CD4-positive, alpha-beta T cell treated with Interleukin-17A for 1 hour (primary cell): ENCODE results near the gene ENOX1.

Experiments used
- DNase-seq: peaks from one replicate; pipeline ENCODE4 v3.0.0-alpha.2; 2020

ENOX1 gene

DNA sequence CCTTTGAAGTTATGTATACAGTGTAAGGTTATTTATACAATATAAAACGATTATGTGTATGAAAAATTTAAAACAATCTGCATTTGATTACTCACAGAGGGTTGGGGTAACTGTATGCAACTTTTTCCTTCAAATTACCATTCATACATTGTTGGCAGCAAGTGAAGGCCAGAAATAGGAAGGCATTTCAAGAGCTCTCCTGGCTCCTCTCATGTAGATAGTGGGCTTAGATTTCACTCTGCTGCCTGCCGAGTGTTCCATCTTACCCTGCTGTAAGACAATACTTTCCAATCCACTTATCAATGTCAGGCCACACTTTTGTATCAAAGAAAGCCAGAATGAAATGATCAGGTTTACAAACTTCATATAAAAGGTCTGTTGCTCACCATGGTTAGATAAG lies 518.1 kb downstream of the ENOX1 start:
- no peak for DNase-seq

DNA sequence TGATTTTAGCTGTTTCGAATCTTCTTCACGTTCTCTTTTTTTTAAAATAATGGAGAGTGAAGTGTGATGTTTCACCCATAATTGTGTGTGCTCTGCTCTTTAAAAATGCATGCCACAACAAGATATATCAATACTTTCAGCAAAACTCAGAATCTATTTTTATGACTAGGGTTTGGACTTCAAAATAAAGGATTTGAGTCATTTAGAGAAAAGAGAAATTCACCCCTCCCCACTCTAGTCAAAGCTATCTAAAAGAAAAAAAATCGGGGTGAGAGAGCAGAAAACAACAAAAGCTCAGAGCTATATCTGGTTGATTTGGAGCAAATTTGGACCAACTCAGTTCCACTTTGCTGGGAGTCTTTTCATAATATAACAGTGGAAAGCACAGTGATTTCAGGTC lies 518.9 kb downstream of the ENOX1 start:
- DNase-seq, result no peak

DNA sequence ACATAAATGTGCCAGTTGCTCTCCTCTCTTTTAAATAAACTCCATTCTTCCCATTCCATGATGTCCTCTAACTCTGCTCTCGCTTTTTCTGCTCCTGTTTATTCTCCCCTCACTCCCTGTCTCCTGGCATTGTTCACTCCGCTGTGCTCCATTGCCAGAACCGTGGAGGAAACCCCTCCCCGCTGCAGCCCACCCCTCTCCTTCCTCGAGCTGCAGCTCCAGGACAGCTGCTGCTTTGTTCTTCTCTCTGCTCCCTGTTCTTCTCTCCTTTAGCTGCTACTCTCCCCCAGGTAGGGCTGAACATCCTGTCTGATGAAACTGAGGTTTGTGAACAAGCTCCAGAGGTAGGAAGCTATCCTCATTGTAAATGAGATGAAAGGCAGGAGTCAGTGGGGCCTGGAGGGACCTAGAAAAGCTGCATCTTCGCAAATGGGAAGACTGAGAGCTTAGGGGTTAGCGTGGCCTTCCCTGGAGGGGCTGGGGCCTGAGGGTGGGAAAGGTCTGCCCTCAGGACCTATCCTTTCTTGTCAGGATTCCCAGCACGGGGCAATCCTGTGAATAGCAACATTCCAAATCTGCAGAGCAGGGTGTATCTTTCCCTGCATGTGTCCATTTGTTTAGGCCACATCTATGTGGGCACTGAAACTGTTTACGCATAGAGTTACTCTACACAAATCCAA lies 519.7 kb downstream of the ENOX1 start:
- no peak for DNase-seq

DNA sequence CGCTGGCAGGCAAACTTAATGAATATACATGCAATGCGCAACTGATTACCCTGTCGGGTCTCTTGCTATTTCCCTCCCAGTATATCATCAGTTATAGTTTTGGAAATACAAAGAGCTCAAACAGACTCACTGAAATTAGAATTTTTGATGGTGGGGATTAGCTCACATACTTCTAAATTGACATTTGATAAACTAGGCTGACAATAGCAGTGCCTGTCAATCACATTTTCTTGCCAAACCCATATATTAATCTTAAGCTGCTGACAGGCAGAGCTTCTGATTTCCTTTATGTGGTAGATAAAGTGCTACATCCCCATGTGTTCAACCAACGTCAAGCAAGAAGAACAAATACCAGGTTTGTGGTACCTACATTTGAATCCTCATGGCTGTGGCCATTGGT lies 521.7 kb downstream of the ENOX1 start:
- DNase-seq, result no peak

DNA sequence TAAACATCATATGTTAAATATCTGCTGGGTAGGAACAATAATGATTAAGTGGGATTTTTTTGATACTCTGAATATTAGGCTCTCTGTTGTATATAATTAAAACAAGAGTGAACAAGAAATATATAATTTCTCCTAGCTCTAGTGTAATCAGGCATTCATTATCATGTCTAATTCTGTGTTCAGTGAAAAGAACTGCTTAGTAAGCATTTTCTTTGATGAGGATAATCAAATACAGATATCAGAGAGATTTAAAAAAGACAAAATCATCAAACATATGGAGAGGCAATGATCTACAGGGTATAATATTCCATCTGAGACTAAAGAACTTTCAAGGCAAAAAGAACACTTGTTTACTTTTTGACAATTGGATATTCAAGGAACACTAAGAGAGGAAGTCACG lies 522.3 kb downstream of the ENOX1 start:
- no peak for DNase-seq

DNA sequence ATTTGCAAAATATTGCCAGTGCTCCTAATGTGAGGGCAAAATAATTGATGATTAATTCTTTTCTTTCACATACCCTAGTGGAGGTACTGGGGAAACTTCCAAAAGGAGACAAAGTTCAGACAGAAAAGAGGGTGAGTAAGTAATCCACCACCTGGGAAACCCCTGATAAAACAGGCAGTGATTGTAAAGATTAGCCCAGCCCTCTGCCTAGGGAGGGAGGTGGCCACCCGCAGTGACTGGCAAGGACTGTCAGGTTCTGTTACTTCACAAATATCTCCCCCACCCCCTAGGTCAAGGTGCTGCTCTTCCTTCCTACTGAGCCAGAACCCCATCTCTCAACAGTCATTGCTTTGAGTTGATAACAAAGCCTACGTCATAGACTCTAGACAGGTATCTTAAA lies 523.7 kb downstream of the ENOX1 start:
- DNase-seq, result no peak

DNA sequence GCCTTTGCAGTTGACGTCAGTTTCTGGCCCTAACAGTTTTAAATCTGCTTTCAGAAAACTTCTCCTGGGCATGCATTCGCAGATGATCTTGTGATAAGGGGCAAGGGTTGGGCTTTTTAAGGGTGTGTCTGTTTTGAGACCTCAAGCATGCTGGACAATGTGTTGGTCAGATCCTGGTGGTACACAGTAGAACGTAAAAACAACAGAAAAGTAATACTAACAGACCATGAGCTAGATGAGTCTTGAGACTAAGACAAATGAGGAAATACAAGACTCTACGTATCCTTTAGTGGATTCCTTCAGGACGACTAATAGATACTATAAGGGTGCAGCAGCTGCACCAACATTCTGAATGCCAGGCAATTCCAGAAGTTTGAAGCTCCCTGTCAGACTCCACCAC lies 525.8 kb downstream of the ENOX1 start:
- DNase-seq, result no peak

DNA sequence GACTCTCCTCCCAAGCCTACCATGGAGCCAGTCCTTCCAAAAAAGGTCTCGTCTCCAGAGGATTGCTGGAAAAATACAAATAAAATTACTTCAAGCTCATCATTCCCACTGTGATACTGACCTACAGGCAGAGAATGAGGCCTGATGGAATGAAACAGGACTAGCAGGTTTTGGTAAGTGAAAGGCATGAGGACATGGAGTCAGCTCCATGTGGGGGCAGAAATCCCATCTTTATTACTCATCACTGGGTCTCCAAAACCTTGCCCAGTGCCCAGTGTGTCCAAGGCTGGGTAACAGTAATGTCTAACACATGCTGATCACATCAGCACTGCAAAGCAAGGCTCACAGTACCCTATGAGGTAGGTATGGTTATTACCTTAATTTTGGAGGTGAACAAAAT lies 528.0 kb downstream of the ENOX1 start:
- DNase-seq, result no peak

DNA sequence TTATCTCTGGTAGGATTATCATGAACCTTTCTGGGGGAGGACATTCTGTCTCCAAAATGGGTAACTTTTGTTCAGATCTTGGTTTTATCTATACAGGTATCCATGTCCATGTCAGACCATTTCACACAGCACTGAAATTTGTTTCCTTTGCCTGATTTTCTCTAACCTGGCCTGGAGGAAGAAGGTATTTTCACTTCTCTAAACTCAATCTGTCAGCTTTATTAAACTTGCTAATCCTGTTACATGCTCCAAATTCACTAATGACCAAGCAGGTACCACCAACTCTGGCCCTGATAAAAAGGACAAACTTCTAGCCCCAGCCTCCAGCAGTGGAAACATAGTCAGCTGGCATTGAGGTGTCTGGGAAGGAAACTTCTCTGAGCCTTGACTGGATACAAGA lies 529.0 kb downstream of the ENOX1 start:
- DNase-seq, result no peak

DNA sequence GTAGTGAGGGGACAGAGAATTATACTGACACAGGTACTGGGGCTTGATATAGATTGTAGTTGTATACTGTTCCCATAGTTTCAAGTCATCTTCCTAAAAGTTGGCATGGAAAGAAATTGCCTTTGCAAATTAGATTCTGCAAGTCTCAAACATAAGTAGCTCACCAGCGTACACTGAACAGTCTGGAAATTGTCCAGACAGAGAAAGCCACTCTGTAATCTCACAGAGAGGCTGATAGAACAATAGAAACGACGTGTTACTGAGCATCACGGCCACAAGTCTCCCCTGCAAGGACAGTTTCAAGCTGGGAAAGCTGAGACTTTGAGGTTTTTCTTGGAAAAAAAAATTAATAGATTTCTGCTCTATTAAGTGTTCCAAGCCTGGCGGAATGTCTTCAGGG lies 534.8 kb downstream of the ENOX1 start:
- DNase-seq, result no peak

DNA sequence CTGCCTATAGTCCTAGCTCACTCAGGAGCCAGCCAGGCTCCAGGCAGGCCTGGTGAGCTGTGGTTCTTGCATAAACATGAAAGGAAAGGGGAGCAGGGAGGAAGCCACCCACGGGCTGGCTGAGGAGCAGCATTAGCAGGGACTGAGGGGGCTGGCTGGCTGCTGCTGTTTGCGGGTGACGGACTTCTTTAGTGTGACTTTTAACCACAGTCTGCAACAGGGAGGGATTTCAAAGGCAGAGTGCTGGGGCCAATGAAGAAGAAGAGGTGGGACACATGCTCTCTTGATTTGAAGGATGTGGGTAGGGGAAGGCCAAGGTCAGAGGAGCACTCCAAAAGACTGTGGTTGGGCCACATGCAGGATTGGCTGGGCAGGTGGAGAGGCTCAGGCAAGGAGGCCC lies 540.4 kb downstream of the ENOX1 start:
- no peak for DNase-seq

DNA sequence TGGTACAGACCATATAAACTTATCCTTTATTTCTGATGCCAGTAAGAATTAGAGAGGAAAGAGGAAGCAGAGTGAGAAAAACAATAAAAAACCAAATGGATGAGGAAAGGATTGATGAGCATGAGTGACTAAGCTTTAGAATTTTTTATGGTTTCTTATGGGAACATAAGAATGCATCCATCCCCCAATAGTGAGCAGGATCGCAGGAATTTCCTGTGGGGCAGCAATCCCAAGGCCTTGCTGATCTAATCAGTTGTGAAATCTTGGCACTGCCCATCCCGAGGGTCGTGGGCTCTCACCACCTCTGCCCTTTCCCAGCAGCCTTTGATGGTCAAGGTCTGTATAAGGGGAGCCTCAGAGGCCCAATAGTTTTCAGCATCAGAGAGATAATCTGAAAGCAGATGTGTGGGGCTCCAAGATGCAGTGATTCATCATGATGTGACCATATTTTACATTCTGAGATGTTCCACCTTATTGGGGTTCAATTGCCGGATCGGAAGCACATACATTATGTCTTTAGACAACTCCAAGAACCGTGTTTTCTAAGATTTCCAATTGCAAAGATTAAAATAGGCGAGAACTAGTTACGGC lies 541.3 kb downstream of the ENOX1 start:
- DNase-seq, result no peak

DNA sequence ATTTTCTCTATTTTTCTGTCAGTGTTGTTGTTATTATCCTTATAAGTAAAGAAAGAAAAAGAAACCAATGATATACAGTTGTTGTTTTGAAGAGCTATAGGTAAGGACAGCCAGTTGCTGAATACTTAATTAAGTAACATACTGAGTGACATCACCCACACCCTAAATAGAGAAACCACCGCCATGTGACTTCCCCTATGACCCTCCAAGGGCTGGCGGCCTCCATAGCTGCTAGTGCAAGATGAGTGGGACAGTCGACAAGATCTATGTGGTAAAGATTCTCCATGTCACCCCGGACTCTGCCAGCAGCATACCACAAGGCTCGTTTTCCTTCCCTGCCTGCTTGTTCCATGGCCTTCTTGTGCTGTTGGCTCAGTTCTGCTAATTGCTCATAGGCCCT lies 542.3 kb downstream of the ENOX1 start:
- no peak for DNase-seq

DNA sequence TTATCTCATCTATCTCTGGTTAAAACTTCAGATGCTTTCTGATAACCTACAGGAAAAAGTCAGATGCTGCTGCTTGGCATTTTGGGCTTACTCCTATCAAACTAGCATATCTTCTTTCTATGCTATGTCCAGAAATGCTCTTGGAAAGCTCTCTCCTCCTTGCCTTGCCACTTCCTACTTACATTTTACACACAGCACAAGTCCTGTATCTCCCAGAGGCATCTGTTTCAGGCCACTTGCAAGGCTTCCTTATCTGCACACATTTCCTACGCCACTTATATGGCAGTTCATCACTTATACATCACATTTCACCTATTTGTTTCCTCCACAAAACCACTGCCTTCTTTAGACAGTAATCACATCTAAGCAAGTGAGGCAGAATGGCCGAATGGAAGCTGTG lies 543.1 kb downstream of the ENOX1 start:
- no peak for DNase-seq

DNA sequence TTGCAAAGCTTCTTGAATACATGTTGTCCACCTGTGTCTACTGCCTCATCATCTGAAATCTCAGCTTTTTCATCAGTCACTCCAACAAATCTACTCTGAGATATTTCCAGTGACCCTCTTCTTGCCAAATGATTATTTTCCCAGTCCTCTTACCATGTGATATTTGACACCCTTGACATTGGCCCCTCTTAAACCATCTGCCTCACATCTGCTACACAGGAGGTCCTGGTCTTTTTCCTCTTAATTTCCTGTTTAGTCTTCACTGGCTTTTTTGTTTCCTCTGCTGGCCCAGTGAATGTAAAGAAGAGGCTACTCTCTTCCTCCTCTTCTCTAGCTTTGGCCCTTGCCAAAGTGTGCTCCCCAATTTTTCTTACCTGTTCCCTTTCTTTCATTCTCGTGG lies 544.7 kb downstream of the ENOX1 start:
- no peak for DNase-seq

DNA sequence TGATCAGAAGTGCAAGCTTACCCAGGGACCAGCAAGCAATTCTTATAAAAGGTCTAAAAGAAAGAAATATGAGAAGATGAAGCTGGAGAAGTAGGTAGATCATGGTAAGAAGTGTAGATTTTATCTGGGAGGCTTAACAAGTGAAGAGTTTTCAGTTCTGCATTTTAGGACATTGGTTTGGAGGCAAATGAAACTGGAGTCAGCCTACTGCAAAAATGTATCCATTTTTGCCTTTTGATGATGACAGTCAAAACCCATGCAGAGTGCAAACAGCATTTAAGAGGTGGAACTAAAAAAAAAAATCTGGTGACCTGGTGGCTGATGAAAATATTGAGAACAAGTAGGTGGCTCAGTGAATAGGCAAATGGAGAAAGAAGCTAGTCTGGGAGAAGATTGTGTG lies 546.5 kb downstream of the ENOX1 start:
- DNase-seq, result no peak

DNA sequence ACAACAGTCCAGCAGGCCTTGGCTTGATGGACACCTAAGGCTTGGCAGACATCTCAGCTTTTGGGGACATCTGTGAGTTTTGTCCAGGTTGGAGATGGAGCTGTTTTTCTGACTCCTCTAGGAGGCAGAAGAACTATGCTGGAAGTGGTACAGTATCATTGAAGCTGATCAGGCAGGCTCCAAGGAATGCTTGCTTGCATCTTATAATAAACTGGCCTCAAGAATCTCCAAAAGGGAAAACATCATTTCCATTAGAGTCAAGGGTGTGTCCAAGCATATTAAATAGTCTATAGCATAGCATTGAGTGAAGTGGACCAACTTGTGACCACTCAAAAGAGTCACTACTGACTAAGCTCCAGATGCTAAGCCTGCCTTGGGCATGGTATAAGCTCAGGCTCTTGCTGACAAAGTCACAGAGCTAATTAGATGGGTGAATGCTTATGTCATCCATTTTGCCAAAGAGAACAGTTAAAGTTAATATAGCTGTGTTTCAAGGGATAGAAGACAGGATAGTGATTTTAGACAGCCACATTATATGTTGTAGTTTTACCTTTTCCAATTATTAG lies 547.4 kb downstream of the ENOX1 start:
- DNase-seq, result no peak

DNA sequence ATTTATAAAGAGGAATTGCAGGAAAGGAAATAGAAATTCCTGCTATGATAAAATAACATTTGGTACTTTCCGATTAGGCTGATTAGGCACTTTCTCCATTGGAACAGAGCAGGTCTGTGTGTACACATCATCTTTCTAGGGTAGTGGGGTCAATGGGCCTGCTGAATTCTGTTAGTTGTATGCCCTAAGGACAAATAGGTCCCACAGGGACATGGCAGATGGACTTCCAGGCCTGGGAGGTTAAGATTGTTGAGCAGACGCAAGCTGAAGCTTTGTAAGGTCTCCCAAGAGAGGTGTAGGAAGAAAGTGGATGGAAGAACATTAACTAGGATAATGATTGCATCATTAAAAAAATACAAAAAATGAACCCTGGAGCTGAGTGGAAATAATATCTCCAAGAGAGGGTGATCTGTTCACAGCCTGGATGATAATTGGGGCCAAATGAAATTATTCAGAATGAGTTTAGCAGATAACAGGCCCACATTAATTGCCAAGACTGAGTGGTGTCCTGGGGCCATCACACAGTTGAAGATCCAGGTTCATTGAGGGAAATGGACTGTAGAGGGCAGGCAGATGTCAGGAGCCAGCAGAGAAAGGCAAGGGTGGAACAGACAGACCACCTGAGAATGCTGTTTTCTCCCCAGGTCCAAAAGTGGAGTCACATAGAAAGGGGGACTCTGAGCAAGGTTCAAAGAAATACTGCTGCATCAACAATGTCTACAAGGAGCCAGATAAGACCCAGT lies 548.3 kb downstream of the ENOX1 start:
- DNase-seq, result no peak

DNA sequence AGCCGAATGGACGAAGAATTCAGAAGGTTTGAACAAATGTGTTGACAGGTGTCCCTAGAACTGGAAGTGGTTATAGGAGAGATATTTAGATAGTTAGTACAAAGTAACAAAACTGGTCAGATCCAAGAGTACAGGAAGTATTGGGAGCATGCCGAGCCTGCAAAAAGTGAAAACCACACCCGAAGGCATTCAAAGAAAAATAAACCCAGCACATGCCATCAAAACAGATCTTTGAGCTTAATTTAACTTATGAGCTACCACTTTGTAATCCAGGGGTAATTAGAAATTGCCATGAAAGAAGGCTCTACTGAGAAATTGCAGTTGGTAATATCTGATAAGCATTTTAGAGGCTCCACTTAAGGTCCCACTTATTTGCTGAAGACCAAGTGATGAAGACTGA lies 549.2 kb downstream of the ENOX1 start:
- DNase-seq, result no peak

DNA sequence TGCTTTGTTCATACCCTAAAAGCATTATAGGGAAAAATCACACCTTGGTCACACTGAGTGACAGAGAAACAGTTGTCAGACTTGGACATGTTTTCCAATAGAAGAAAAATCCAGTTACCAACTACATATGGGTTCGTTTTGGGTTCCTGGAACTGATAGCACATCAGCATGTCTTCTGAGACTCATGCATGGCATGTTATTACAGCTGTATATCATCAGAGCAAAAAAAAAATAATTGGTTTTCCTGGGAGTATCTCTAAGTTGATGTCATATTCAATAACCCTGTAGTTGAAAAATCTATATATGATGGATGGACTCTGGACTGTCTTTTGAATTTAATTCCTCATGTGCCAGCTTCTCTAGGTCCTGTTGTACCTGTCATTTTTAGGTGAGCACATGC lies 551.7 kb downstream of the ENOX1 start:
- no peak for DNase-seq

DNA sequence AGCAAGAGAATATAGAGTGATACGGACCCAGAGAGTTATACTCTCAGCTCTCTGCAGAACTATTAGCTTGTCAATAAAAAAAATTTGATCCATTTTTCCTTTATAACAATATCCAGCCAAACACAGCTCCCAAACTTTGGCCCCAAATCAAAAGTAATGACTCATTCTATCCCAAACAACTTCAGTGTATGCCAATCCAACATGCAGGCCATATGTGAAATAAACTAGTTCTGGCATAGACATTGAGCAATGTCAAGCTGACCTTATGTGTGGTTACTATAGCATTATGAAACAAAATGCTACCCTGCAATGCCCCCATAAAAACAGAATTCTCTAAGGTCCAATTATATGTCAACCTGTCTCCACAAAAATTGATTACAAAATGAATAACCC lies 553.9 kb downstream of the ENOX1 start:
- DNase-seq, result no peak

DNA sequence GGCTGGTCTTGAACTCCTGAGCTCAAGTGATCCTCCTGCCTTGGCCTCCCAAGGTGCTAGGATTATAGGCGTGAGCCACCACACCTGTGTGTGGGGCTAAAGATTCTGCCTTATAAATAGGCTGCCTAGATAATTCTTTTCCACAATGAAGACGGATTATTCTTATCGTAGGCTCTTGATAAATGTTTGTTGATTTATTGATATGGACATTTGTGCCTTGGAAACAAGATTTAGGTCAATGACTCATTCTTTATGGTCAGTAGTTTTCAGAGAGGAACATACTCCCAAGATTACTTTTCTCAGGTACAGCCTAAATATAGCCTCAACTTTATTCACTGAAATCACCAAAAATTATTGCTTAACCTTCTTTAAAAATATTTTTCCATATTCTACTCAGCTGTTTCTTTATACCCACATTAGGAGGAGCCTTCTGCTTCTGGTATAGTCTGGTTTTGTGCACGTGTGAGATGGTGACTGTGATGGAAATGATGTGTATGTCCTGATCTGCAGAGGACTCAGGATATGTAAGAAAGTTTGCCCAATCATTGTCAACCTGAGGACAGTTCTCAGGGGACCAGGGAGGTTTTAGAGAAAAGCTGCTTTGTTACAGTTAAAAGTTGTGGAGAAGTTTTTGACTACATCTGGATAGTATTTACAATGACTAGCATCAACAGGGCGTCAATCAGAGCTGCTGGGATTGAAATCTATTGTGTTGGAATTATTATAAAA lies 554.5 kb downstream of the ENOX1 start:
- no peak for DNase-seq

DNA sequence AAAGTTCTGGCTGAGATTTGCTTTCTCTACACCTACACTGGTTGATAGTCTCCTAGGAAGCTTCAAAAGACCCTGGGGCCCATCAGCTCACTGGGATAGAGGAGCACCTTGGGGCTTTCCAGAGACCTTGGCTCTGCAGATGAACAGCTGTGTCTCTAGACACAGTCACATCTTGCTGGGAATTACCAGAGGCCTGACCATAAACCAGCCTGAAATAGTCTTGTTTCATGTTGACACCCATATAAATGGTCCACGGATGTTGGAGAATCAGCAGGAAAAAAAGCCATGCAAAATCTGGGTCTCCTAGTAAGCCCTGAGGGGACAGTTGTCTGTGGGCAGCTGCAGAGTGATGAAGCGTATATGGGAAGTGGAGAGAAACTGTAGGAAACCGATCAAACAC lies 555.8 kb downstream of the ENOX1 start:
- DNase-seq, result no peak

DNA sequence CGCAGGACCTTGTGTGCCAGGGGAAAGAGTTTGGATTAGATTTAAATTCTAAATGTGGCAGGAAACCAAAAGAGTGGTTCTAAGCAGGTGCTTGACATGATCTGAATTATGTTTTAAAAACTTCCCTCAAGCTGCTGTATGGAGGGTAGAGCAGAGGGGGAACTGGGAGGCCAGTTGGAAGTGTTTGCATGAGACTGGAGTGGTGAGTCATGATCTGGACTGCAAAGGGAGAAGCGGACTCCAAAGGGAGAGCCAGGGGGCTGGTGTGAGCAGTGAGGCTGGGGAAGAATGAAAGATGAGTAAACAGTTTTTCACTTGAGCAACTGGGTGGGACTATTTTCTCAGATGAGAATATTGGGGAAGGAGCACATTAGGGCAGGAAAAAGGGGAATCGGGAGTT lies 557.3 kb downstream of the ENOX1 start:
- DNase-seq, result no peak
